Hepatocyte (in vitro differentiated cells): Measurements from ENCODE around the gene IL4R.
"Not testable (repeated sequence)": the region's sequence is repeated elsewhere in the genome, so short reads cannot be mapped to it uniquely, and the experiment has no call there.

Source experiments
- EZH2 ChIP-seq: fragments of 200-600 bp; sonication (generic); IDR thresholded peaks from 2 replicates; pipeline ENCODE4 v1.6.1; 2016; ENCODE audit warnings: antibody characterized with exemption, mild to moderate bottlenecking, borderline replicate concordance
- EZH2phosphoT487 ChIP-seq: fragments of 200-600 bp; sonication (generic); IDR thresholded peaks from one replicate; pipeline ENCODE4 v1.6.1; 2018; ENCODE audit warnings: antibody characterized with exemption, mild to moderate bottlenecking, low read depth, moderate library complexity; ENCODE audit not compliant: unreplicated experiment, severe bottlenecking
- TF ChIP-seq, protein P1 (sequence below): fragments of 200-600 bp; sonication (generic); IDR thresholded peaks from 2 replicates; pipeline ENCODE4 v1.5.1; 2016; ENCODE audit warnings: antibody characterized with exemption, mild to moderate bottlenecking; ENCODE audit not compliant: poor library complexity

DNA sequence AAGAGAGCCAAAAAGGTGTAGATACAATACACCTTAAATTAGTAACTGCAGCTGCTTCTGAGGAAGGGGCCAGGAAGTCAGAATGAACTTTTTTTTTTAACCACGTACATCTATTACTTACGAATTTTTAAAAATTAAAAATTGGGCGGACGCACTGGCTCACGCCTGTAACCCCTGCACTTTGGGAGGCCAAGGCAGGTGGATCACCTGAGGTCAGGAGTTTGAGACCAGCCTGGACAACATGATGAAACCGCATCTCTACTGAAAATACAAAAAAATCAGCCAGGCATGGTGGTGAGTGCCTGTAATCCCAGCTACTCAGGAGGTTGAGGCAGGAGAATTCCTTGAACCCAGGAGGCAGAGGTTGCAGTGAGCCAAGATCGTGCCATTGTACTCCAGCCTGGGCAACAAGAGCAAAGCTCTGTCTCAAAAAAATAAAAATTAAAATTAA is 39.3 kb upstream of the IL4R start:
- TF ChIP-seq EZH2, EZH2phosphoT487: not testable (repeated sequence)
- TF ChIP-seq, protein P1, sequence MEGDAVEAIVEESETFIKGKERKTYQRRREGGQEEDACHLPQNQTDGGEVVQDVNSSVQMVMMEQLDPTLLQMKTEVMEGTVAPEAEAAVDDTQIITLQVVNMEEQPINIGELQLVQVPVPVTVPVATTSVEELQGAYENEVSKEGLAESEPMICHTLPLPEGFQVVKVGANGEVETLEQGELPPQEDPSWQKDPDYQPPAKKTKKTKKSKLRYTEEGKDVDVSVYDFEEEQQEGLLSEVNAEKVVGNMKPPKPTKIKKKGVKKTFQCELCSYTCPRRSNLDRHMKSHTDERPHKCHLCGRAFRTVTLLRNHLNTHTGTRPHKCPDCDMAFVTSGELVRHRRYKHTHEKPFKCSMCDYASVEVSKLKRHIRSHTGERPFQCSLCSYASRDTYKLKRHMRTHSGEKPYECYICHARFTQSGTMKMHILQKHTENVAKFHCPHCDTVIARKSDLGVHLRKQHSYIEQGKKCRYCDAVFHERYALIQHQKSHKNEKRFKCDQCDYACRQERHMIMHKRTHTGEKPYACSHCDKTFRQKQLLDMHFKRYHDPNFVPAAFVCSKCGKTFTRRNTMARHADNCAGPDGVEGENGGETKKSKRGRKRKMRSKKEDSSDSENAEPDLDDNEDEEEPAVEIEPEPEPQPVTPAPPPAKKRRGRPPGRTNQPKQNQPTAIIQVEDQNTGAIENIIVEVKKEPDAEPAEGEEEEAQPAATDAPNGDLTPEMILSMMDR = not testable (repeated sequence)
